Small intestine (tissue), 4 donors: ENCODE measurements around the gene DUS1L. TPM values are rescaled to one million over a fixed set of nuclear protein-coding genes. Genes with fewer than 3 reads are reported as not detected.

ENCODE experiments used
- polyA plus RNA-seq, 4 donors: library from polyadenylated mRNA; stranded (reverse) in 3 of 4; unstranded in 1 of 4; fragments of 200-250 nt in 3 of 4; fragments of 120-200 nt in 1 of 4; gene quantifications; one replicate each; pipeline versions ENCODE4 v1.2.1 to v1.2.3, GENCODE V29; 2013
- donor health status: healthy with polysubstance abuse.
- donor health status: Bipolar disorder and iron deficiency.
- donor health status: healthy.

The DUS1L gene
- polyA plus RNA-seq, 4 donors, result 86.6 to 170 (median 127) TPM

Other genes starting within 250 kb of the DUS1L start
- 10 to 100 TPM; 19.5 to 87.6 (median 48.5) TPM for gene MCRIP1, start 232.5 kb downstream of the DUS1L start, polyA plus RNA-seq
- gene PPP1R27, start 230.8 kb downstream of the DUS1L start, polyA plus RNA-seq, result 1 to 10 TPM in 1 of 4 donors, under 1 TPM in 2, not detected in 1; 0.12 to 2.5 (median 0.49) TPM
- 1,000 to 10,000 TPM in 3 of 4 donors, 100 to 1,000 TPM in 1; 792 to 1,191 (median 1,005) TPM for gene P4HB, start 205.3 kb downstream of the DUS1L start, polyA plus RNA-seq
- gene ARHGDIA, start 194.5 kb downstream of the DUS1L start, polyA plus RNA-seq, result 100 to 1,000 TPM; 190 to 411 (median 341) TPM
- 10 to 100 TPM; 22.8 to 86.7 (median 38.6) TPM for gene ALYREF, start 174.2 kb downstream of the DUS1L start, polyA plus RNA-seq
- 100 to 1,000 TPM in 3 of 4 donors, 10 to 100 TPM in 1; 75.8 to 240 (median 187) TPM for gene ANAPC11, start 174.1 kb downstream of the DUS1L start, polyA plus RNA-seq
- 1 to 10 TPM in 1 of 4 donors, under 1 TPM in 3; 0.21 to 1.8 (median 0.59) TPM for gene NPB, start 163.6 kb downstream of the DUS1L start, polyA plus RNA-seq
- gene PCYT2, start 154.4 kb downstream of the DUS1L start, polyA plus RNA-seq, result 100 to 1,000 TPM in 3 of 4 donors, 10 to 100 TPM in 1; 32.6 to 303 (median 174) TPM
- gene SIRT7, start 147.6 kb downstream of the DUS1L start, polyA plus RNA-seq, result 100 to 1,000 TPM in 1 of 4 donors, 10 to 100 TPM in 3; 25.9 to 129 (median 60.4) TPM
- 10 to 100 TPM in 2 of 4 donors, 1 to 10 TPM in 2; 7.6 to 17.1 (median 12.8) TPM for gene MAFG, start 138.1 kb downstream of the DUS1L start, polyA plus RNA-seq
- gene PYCR1, start 128.5 kb downstream of the DUS1L start, polyA plus RNA-seq, result 10 to 100 TPM in 2 of 4 donors, 1 to 10 TPM in 2; 8.3 to 71.6 (median 14.4) TPM
- under 1 TPM in 2 of 4 donors, not detected in 2; 0.03 to 0.06 TPM for gene MYADML2, start 118.6 kb downstream of the DUS1L start, polyA plus RNA-seq
- 1 to 10 TPM in 2 of 4 donors, not detected in 2; 1.0 to 1.1 TPM for gene NOTUM, start 104.6 kb downstream of the DUS1L start, polyA plus RNA-seq
- 10 to 100 TPM; 23.5 to 96.7 (median 47.5) TPM for gene ASPSCR1, start 88.2 kb downstream of the DUS1L start, polyA plus RNA-seq
- 100 to 1,000 TPM in 3 of 4 donors, 10 to 100 TPM in 1; 43.4 to 241 (median 122) TPM for gene CENPX, start 42.9 kb downstream of the DUS1L start, polyA plus RNA-seq
- 10 to 100 TPM; 10.8 to 26.7 (median 16.4) TPM for gene LRRC45, start 42.5 kb downstream of the DUS1L start, polyA plus RNA-seq
- 10 to 100 TPM in 1 of 4 donors, 1 to 10 TPM in 2, under 1 TPM in 1; 0.81 to 11.2 (median 4.4) TPM for gene RAC3, start 34.1 kb downstream of the DUS1L start, polyA plus RNA-seq
- 100 to 1,000 TPM in 3 of 4 donors, 10 to 100 TPM in 1; 41.1 to 147 (median 112) TPM for gene DCXR, start 28.1 kb downstream of the DUS1L start, polyA plus RNA-seq
- gene RFNG, start 14.0 kb downstream of the DUS1L start, polyA plus RNA-seq, result 10 to 100 TPM; 35.4 to 43.8 (median 39.2) TPM
- 100 to 1,000 TPM in 2 of 4 donors, 10 to 100 TPM in 2; 80.4 to 161 (median 120) TPM for gene GPS1, start 13.9 kb downstream of the DUS1L start, polyA plus RNA-seq
- 100 to 1,000 TPM in 1 of 4 donors, 10 to 100 TPM in 3; 13.2 to 103 (median 21.7) TPM for gene FASN, start 32.4 kb upstream of the DUS1L start, polyA plus RNA-seq
- gene CCDC57, start 147.0 kb upstream of the DUS1L start, polyA plus RNA-seq, result 10 to 100 TPM; 36.7 to 97.3 (median 44.6) TPM
- gene SLC16A3, start 163.2 kb upstream of the DUS1L start, polyA plus RNA-seq, result 10 to 100 TPM in 2 of 4 donors, 1 to 10 TPM in 2; 5.4 to 33.2 (median 14.5) TPM
- gene CSNK1D, start 207.9 kb upstream of the DUS1L start, polyA plus RNA-seq, result 100 to 1,000 TPM; 111 to 148 (median 137) TPM